ENCODE data around the gene EDA.

- TF ChIP-seq, protein P1, sequence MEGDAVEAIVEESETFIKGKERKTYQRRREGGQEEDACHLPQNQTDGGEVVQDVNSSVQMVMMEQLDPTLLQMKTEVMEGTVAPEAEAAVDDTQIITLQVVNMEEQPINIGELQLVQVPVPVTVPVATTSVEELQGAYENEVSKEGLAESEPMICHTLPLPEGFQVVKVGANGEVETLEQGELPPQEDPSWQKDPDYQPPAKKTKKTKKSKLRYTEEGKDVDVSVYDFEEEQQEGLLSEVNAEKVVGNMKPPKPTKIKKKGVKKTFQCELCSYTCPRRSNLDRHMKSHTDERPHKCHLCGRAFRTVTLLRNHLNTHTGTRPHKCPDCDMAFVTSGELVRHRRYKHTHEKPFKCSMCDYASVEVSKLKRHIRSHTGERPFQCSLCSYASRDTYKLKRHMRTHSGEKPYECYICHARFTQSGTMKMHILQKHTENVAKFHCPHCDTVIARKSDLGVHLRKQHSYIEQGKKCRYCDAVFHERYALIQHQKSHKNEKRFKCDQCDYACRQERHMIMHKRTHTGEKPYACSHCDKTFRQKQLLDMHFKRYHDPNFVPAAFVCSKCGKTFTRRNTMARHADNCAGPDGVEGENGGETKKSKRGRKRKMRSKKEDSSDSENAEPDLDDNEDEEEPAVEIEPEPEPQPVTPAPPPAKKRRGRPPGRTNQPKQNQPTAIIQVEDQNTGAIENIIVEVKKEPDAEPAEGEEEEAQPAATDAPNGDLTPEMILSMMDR (IDR thresholded peaks at IDR 0.05) = peak; percentile 51 to 79 (median 66)
- TF ChIP-seq POLR2AphosphoS5 (IDR thresholded peaks at IDR 0.05) (no peak), POLR2A (IDR thresholded peaks at IDR 0.05) (no peak)
Measured at GRCh38 chrX:70030301-70030767, 414.4 kb downstream of the EDA start.
